Smooth muscle cell (in vitro differentiated cells): Measurements from ENCODE around the gene ANO4. TPM values are rescaled to one million over a fixed set of nuclear protein-coding genes. Genes with fewer than 3 reads are reported as not detected.

ENCODE experiments used
- DNase-seq: peaks from one replicate; lab custom pipeline; 2025; ENCODE audit not compliant: unreplicated experiment; lab: John Stamatoyannopoulos, UW
- H2AFZ ChIP-seq: fragments of 200-600 bp; sonication (generic); 2 replicates; pipeline ENCODE4 v1.6.0; 2016; ENCODE audit warnings: antibody characterized with exemption, low read depth, mild to moderate bottlenecking
- H3F3A ChIP-seq: fragments of 200-600 bp; sonication (generic); 2 replicates; pipeline ENCODE4 v1.6.0; 2017; ENCODE audit warnings: antibody characterized with exemption, low read depth
- H3K27ac ChIP-seq: fragments of 200-600 bp; sonication (generic); 2 replicates; pipeline ENCODE4 v1.5.1; 2016; ENCODE audit warnings: low read depth, mild to moderate bottlenecking
- H3K27me3 ChIP-seq: fragments of 200-600 bp; sonication (generic); 2 replicates; pipeline ENCODE4 v1.6.1; 2016; ENCODE audit warnings: low read depth, mild to moderate bottlenecking
- H3K36me3 ChIP-seq: fragments of 200-600 bp; sonication (generic); 2 replicates; pipeline ENCODE4 v1.5.1; 2016; ENCODE audit warnings: low read depth
- H3K4me1 ChIP-seq: fragments of 200-600 bp; sonication (generic); 2 replicates; pipeline ENCODE4 v1.5.1; 2016; ENCODE audit warnings: low read depth
- H3K4me2 ChIP-seq: fragments of 200-600 bp; sonication (generic); 2 replicates; pipeline ENCODE4 v1.6.0; 2016; ENCODE audit warnings: mild to moderate bottlenecking
- H3K4me3 ChIP-seq: fragments of 200-600 bp; sonication (generic); 2 replicates; pipeline ENCODE4 v1.5.1; 2016; ENCODE audit warnings: mild to moderate bottlenecking
- H3K79me2 ChIP-seq: fragments of 200-600 bp; sonication (generic); 2 replicates; pipeline ENCODE4 v1.6.0; 2016; ENCODE audit warnings: low read depth, mild to moderate bottlenecking
- H3K9ac ChIP-seq: fragments of 200-600 bp; sonication (generic); 2 replicates; pipeline ENCODE4 v1.6.0; 2016; ENCODE audit warnings: low read depth
- H3K9me3 ChIP-seq: fragments of 200-600 bp; sonication (generic); replicated peaks from 2 replicates; pipeline ENCODE4 v1.5.1; 2016; ENCODE audit warnings: low read depth
- H4K20me1 ChIP-seq: fragments of 200-600 bp; sonication (generic); 2 replicates; pipeline ENCODE4 v1.6.0; 2016; ENCODE audit warnings: low read depth
- CTCF ChIP-seq: fragments of 200-600 bp; sonication (generic); IDR thresholded peaks from 2 replicates; pipeline ENCODE4 v1.5.1; 2017; ENCODE audit warnings: borderline replicate concordance, mild to moderate bottlenecking, antibody characterized with exemption; ENCODE audit not compliant: insufficient read depth, poor library complexity, severe bottlenecking
- WGBS: methylation state at CpG from one replicate; pipeline ENCODE4 v1.1.7; 2016; ENCODE audit warnings: low lambda C conversion rate; 5-methylcytosine and 5-hydroxymethylcytosine counted together
- polyA plus RNA-seq: library from polyadenylated mRNA; unstranded; fragments of >200 nt; fragmentation: Nextera tagmentation; extraction: Ambion mirVana; gene quantifications from 2 replicates; pipeline ENCODE4 v1.2.1, GENCODE V29; 2016
- total RNA-seq: library from RNA; depleted of rRNA; stranded (reverse); fragments of >200 nt; gene quantifications from 2 replicates; pipeline ENCODE4 v1.2.3, GENCODE V29; 2014

Gene ANO4
- total and polyA plus RNA-seq, 2 experiments from 2014 or later, result 27.3 to 51.7 TPM

GRCh38 chr12:100900808-100901207 lies 106.2 kb downstream of the ANO4 start:
- no peak overlapping the region for H3K9ac ChIP-seq
- no peaks in the 10 kb centered on the region for H3K36me3 ChIP-seq
- H4K20me1 ChIP-seq, result no peaks in the 10 kb centered on the region
- no peak overlapping the region for H2AFZ ChIP-seq
- no peaks in the 10 kb centered on the region for H3K9me3 ChIP-seq
- no peaks in the 10 kb centered on the region for H3K4me1 ChIP-seq
- DNase-seq, result no peak
- no peaks in the 10 kb centered on the region for H3K79me2 ChIP-seq
- H3F3A ChIP-seq, result no peaks in the 10 kb centered on the region
- no peak for TF ChIP-seq CTCF
- H3K27ac ChIP-seq, result no peak overlapping the region
- H3K4me3 ChIP-seq, result no peak overlapping the region
- WGBS, result 99% methylated on average over 2 of the region's 2 CpGs
- H3K27me3 ChIP-seq, result no peaks in the 10 kb centered on the region
- H3K4me2 ChIP-seq, result no peak overlapping the region

- no peak overlapping the region for H3K9ac ChIP-seq
- WGBS, result 79% methylated on average over 1 of the region's 1 CpG
- DNase-seq, result no peak
Measured at GRCh38 chr12:100901266-100901665, 106.7 kb downstream of the ANO4 start.

GRCh38 chr12:100904270-100904669 lies 109.7 kb downstream of the ANO4 start:
- H3K9ac ChIP-seq, result no peak overlapping the region
- TF ChIP-seq CTCF, result no peak
- H3K9me3 ChIP-seq, result no peaks in the 10 kb centered on the region
- no peaks in the 10 kb centered on the region for H3K36me3 ChIP-seq
- H3F3A ChIP-seq, result peaks cover 7% of the 10 kb centered on the region
- H3K27ac ChIP-seq, result no peak overlapping the region
- no peaks in the 10 kb centered on the region for H3K4me1 ChIP-seq
- no peak overlapping the region for H3K4me2 ChIP-seq
- WGBS, result 83% methylated on average over 3 of the region's 3 CpGs
- no peaks in the 10 kb centered on the region for H4K20me1 ChIP-seq
- H2AFZ ChIP-seq, result no peak overlapping the region
- no peaks in the 10 kb centered on the region for H3K79me2 ChIP-seq
- no peak for DNase-seq
- H3K4me3 ChIP-seq, result no peak overlapping the region
- H3K27me3 ChIP-seq, result no peaks in the 10 kb centered on the region

More at GRCh38 chr12:100901266-100901665, 106.7 kb downstream of the ANO4 start:
- no peak for TF ChIP-seq CTCF
- Histone ChIP-seq H3K4me3 (no peak overlapping the region), H3K79me2 (no peaks in the 10 kb centered on the region), H3K27ac (no peak overlapping the region), H3K9me3 (no peaks in the 10 kb centered on the region), H3K4me1 (no peaks in the 10 kb centered on the region), H3K4me2 (no peak overlapping the region), H3K27me3 (no peaks in the 10 kb centered on the region), H4K20me1 (no peaks in the 10 kb centered on the region), H2AFZ (no peak overlapping the region), H3F3A (no peaks in the 10 kb centered on the region), H3K36me3 (no peaks in the 10 kb centered on the region)

GRCh38 chr12:100908501-100908900 lies 113.9 kb downstream of the ANO4 start:
- DNase-seq, result no peak
- 32% methylated on average over 2 of the region's 2 CpGs for WGBS
- Histone ChIP-seq H3K9me3 (no peaks in the 10 kb centered on the region), H3K4me3 (no peak overlapping the region), H3K79me2 (no peaks in the 10 kb centered on the region), H3K4me1 (no peaks in the 10 kb centered on the region), H3K27me3 (no peaks in the 10 kb centered on the region), H3K9ac (no peak overlapping the region), H2AFZ (no peak overlapping the region), H3F3A (peaks cover 7% of the 10 kb centered on the region), H3K4me2 (no peak overlapping the region), H3K36me3 (no peaks in the 10 kb centered on the region), H3K27ac (peak overlapping the region; percentile 60), H4K20me1 (no peaks in the 10 kb centered on the region)
- no peak for TF ChIP-seq CTCF
